ENCODE measurements around the gene TCOF1.

TCOF1 gene

DNA sequence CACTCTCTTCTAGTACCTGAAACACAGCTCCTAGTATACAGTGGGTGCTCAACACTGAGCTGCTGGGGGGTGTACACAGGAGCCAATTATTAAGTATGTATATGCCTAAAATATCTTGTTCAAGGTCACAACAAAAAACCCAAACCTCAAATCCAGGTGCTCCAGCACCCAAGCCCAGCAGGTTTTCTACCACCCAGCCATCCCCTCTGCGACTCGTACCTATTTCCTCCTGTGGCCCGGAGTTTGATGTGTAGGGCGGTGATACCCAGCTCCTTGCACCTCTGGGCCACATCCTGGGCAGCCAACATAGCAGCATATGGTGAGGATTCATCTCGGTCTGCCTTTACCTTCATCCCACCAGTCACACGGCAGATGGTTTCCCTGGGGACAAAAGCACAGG, 89.1 kb downstream of the TCOF1 start:
- peaks cover 0 to 6% (median 0%) of the 10 kb centered on the region in 11 experiments; a peak in 2 of 22 replicates for H3K9me3 ChIP-seq (replicated peaks in 1 of 11)
- H3K27ac ChIP-seq = peak overlapping the region in 2 of 11 experiments; percentile 28 to 99; a peak in 6 of 22 replicates
- H3K4me2 ChIP-seq = peak overlapping the region; percentile 84 to 98 (median 91)
- peaks cover 71 to 76% (median 74%) of the 10 kb centered on the region in 11 experiments for H4K20me1 ChIP-seq
- no peak for TF ChIP-seq Cebpa-rat (IDR thresholded peaks at IDR 0.05)
- peak overlapping the region; percentile 90 to 100 (median 95); a peak in 20 of 22 replicates for H3K9ac ChIP-seq
- no peaks in the 10 kb centered on the region for H3K27me3 ChIP-seq
- H3K4me1 ChIP-seq = peaks cover 26 to 67% (median 66%) of the 10 kb centered on the region in 10 experiments
- H3K36me3 ChIP-seq = peaks cover 55 to 75% (median 67%) of the 10 kb centered on the region in 11 experiments
- H3K4me3 ChIP-seq = peak overlapping the region in 9 of 10 experiments; percentile 77 to 96 (median 88); a peak in 10 of 20 replicates

DNA sequence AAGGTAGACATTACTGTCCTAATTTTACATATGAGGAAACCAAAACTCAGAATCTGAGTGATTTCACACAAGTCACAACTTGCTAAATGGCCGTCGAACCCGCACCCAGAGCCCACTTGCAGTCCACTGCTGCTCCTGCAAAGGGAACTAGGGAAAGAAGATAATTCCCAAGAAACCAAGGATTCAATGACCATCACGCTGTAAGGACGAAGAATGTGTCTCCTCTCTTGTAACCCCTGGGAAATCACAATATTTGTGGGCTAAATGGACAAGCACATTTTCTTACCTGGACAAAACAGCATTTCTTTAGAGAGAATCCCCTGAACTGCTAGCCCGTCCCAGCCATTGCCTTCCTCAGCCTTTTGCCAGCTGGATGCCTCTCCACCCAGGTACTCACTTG, 89.7 kb downstream of the TCOF1 start:
- peaks cover 65 to 70% (median 68%) of the 10 kb centered on the region in 11 experiments for H4K20me1 ChIP-seq
- no peaks in the 10 kb centered on the region for H3K27me3 ChIP-seq
- peak overlapping the region in 6 of 11 experiments; percentile 96 to 99 (median 97); a peak in 12 of 22 replicates for H3K27ac ChIP-seq
- H3K4me3 ChIP-seq = peak overlapping the region in 9 of 10 experiments; percentile 77 to 96 (median 88); a peak in 16 of 20 replicates
- peak overlapping the region; percentile 84 to 98 (median 91) for H3K4me2 ChIP-seq
- peak overlapping the region; percentile 90 to 100 (median 95); a peak in 21 of 22 replicates for H3K9ac ChIP-seq
- H3K4me1 ChIP-seq = peaks cover 26 to 61% (median 60%) of the 10 kb centered on the region in 10 experiments
- H3K9me3 ChIP-seq (replicated peaks in 1 of 11) = peaks cover 0 to 6% (median 0%) of the 10 kb centered on the region in 11 experiments; a peak in 2 of 22 replicates
- no peak for TF ChIP-seq Cebpa-rat (IDR thresholded peaks at IDR 0.05)
- H3K36me3 ChIP-seq = peaks cover 55 to 69% (median 65%) of the 10 kb centered on the region in 11 experiments

DNA sequence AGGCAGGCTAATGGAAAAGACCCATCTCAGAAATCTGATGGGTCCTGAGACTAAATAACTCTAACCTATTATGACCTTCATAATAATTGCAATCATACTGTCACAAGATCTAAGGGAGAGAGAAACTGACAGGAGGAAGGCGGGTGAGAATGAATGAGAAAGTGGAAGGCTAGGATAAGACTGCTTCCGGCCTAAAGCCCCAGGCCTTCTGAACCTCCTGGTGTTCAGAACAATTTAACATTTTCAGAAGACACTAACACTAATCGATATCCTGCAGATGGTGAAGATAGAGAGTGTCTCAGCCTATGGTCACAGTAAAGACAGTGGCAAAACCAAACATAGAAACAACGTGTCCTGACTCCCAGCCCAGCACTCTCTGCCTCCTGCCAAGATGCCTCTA, 90.8 kb downstream of the TCOF1 start:
- Histone ChIP-seq H3K9me3 (replicated peaks in 1 of 11) (peaks cover 0 to 6% (median 2%) of the 10 kb centered on the region in 11 experiments; a peak in 6 of 22 replicates), H3K9ac (peak overlapping the region; percentile 90 to 100 (median 95)), H4K20me1 (peaks cover 54 to 58% (median 56%) of the 10 kb centered on the region in 11 experiments), H3K27me3 (no peaks in the 10 kb centered on the region), H3K27ac (peak overlapping the region; percentile 95 to 99 (median 97); a peak in 21 of 22 replicates), H3K4me3 (peak overlapping the region; percentile 77 to 96 (median 88)), H3K36me3 (peaks cover 47 to 58% (median 55%) of the 10 kb centered on the region in 11 experiments), H3K4me1 (peaks cover 33 to 56% (median 53%) of the 10 kb centered on the region in 10 experiments), H3K4me2 (peak overlapping the region; percentile 84 to 98 (median 91))
- TF ChIP-seq Cebpa-rat (IDR thresholded peaks at IDR 0.05) = no peak

DNA sequence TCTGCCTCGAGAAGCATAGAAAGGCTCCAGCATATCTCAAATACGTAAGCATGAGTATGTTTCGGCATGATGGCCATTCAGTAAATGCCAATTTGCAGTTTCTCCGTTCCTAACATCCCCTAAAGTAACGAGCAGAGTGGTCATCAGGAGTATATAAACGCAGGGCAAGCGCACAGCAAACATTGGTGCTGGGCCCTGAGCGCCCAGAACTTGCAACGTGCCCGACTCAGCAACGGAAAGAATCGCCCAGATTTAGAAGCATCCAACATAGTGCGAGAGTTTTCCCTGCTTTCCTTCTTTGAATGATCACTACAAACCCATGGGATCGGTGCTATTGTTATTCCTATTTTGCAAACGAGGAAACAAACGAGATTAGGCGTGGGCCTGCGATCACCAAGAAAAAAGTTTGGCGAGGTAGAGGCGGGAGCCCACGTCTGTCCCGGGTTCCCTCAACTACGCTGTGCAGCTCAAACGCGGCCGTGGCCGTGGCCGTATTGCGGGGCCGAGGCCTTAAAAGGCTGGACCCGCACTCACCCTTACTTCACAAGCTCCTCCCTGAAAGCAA, 91.5 kb downstream of the TCOF1 start:
- Histone ChIP-seq H4K20me1 (peaks cover 47 to 51% (median 49%) of the 10 kb centered on the region in 11 experiments), H3K9ac (peak overlapping the region; percentile 90 to 100 (median 95)), H3K4me3 (peak overlapping the region; percentile 77 to 96 (median 88)), H3K4me1 (peaks cover 40 to 56% (median 53%) of the 10 kb centered on the region in 10 experiments), H3K27ac (peak overlapping the region; percentile 95 to 99 (median 97)), H3K36me3 (peaks cover 40 to 51% (median 48%) of the 10 kb centered on the region in 11 experiments), H3K9me3 (replicated peaks in 1 of 11) (peaks cover 0 to 11% (median 4%) of the 10 kb centered on the region in 11 experiments; a peak in 6 of 22 replicates), H3K4me2 (peak overlapping the region; percentile 84 to 98 (median 91)), H3K27me3 (no peaks in the 10 kb centered on the region)
- TF ChIP-seq Cebpa-rat (IDR thresholded peaks at IDR 0.05) = no peak
